K562 (cell line): ENCODE results near the gene MBD4. TPM values are rescaled to one million over a fixed set of nuclear protein-coding genes. Genes with fewer than 3 reads are reported as not detected.

Experiments
- ARID1B ChIP-seq: fragments of 450-650 bp; IDR thresholded peaks from 2 replicates; pipeline ENCODE4 v1.6.1; 2016; ENCODE audit warnings: antibody characterized with exemption, mild to moderate bottlenecking, inconsistent platforms
- ATF6 ChIP-seq: sonication (generic); formaldehyde crosslinking; IDR thresholded peaks from 2 replicates; pipeline ENCODE4 v1.4.0; 2020; ENCODE audit warnings: mild to moderate bottlenecking, missing genetic modification reagents
- BCOR ChIP-seq: fragments of 450-650 bp; IDR thresholded peaks from 2 replicates; pipeline ENCODE4 v1.6.1; 2016
- CHAMP1 ChIP-seq: fragments of 450-650 bp; IDR thresholded peaks from 2 replicates; pipeline ENCODE4 v1.6.1; 2016; ENCODE audit warnings: mild to moderate bottlenecking
- FOXM1 ChIP-seq, 2 experiments: fragments of 450-650 bp in 1 of 2; sonication (generic) in 1 of 2; formaldehyde crosslinking in 1 of 2; IDR thresholded peaks; 2 replicates each; pipeline versions ENCODE4 v1.6.1 to v1.9.0; 2017 to 2022; ENCODE audit warnings: low read depth in 2 of 2, mild to moderate bottlenecking in 2 of 2, missing genetic modification reagents in 1 of 2, moderate library complexity in 1 of 2
- ILF3 ChIP-seq: fragments of 450-650 bp; IDR thresholded peaks from 2 replicates; pipeline ENCODE4 v1.6.1; 2018; ENCODE audit warnings: antibody characterized with exemption, mild to moderate bottlenecking, moderate library complexity, borderline replicate concordance
- KDM2B ChIP-seq: fragments of 250-450 bp; sonication (Bioruptor Pico); IDR thresholded peaks from 2 replicates; pipeline ENCODE4 v1.8.0; 2021; ENCODE audit warnings: mild to moderate bottlenecking, moderate library complexity
- KDM4B ChIP-seq, 2 experiments: fragments of 450-650 bp in 1 of 2; sonication (generic) in 1 of 2; IDR thresholded peaks; 2 replicates each; pipeline ENCODE4 v1.6.1; 2016 to 2017; ENCODE audit warnings: borderline replicate concordance in 2 of 2, antibody characterized with exemption in 1 of 2, low read depth in 1 of 2, mild to moderate bottlenecking in 1 of 2
- NFYB ChIP-seq: IDR thresholded peaks from 2 replicates; pipeline ENCODE4 v1.6.1; 2011; ENCODE audit warnings: mild to moderate bottlenecking, moderate library complexity; ENCODE audit not compliant: insufficient read length; ENCODE audit errors: extremely low read depth
- PHB2 ChIP-seq: fragments of 450-650 bp; IDR thresholded peaks from 2 replicates; pipeline ENCODE4 v1.6.1; 2017; ENCODE audit warnings: low read depth
- POLR2AphosphoS2 ChIP-seq: IDR thresholded peaks from 2 replicates; pipeline ENCODE4 v1.6.1; 2012; ENCODE audit warnings: low read length, improper control_type of control experiment
- POLR2AphosphoS5 ChIP-seq: IDR thresholded peaks from 2 replicates; pipeline ENCODE4 v1.6.1; 2011; ENCODE audit warnings: mild to moderate bottlenecking, low read depth, low read length, moderate library complexity; ENCODE audit not compliant: control insufficient read depth, insufficient read depth
- SP1 ChIP-seq: sonication (generic); formaldehyde crosslinking; IDR thresholded peaks from 2 replicates; pipeline ENCODE4 v1.8.1; 2022; ENCODE audit warnings: mild to moderate bottlenecking, missing genetic modification reagents
- STAT5A ChIP-seq: IDR thresholded peaks from 2 replicates; pipeline ENCODE4 v1.6.1; 2012; ENCODE audit warnings: low read length, inconsistent platforms, borderline replicate concordance
- TAF9B ChIP-seq: fragments of 450-650 bp; IDR thresholded peaks from 2 replicates; pipeline ENCODE4 v1.6.1; 2018; ENCODE audit warnings: mild to moderate bottlenecking; ENCODE audit not compliant: partially characterized antibody
- TFAM ChIP-seq: fragments of 250-450 bp; sonication (Bioruptor Pico); conservative IDR thresholded peaks from 2 replicates; pipeline ENCODE4 v1.5.0; 2021; ENCODE audit warnings: mild to moderate bottlenecking, moderate library complexity
- THAP7 ChIP-seq: fragments of 250-450 bp; sonication (Bioruptor Pico); IDR thresholded peaks from 2 replicates; pipeline ENCODE4 v1.5.0; 2021
- ZBED1 ChIP-seq: IDR thresholded peaks from 2 replicates; pipeline ENCODE4 v1.6.1; 2014
- ZNF217 ChIP-seq: sonication (generic); formaldehyde crosslinking; IDR thresholded peaks from 2 replicates; pipeline ENCODE4 v1.8.0; 2022; ENCODE audit warnings: mild to moderate bottlenecking, missing genetic modification reagents
- ZNF778 ChIP-seq: fragments of 450-650 bp; formaldehyde crosslinking; IDR thresholded peaks from 2 replicates; pipeline ENCODE4 v1.4.0; 2020; ENCODE audit warnings: mild to moderate bottlenecking, moderate library complexity
- ZZZ3 ChIP-seq: fragments of 450-650 bp; IDR thresholded peaks from 2 replicates; pipeline ENCODE4 v1.6.1; 2016; ENCODE audit warnings: antibody characterized with exemption, mild to moderate bottlenecking, moderate library complexity
- polyA plus RNA-seq, 8 experiments: library from polyadenylated mRNA; depleted of rRNA in 4 of 8; stranded (reverse) in 5 of 8; unstranded in 3 of 8; fragments of >200 nt; fragmentation: Nextera tagmentation in 2 of 8; fragmentation: Illumina TruSeq in 1 of 8; extraction: Ambion mirVana in 2 of 8; extraction: Trizol in 1 of 8; gene quantifications; 2 replicates each; pipeline versions ENCODE4 v1.2.1 to v1.2.3, GENCODE V29; 2011 to 2014; ENCODE audit warnings: inconsistent platforms in 1 of 8, missing spikeins in 1 of 8
- total RNA-seq, 7 experiments: library from RNA; depleted of rRNA in 6 of 7; stranded (reverse); fragments of >200 nt in 6 of 7; fragmentation: Illumina TruSeq in 2 of 7; extraction: Trizol in 2 of 7; gene quantifications; 2 replicates each; pipeline versions ENCODE4 v1.2.1 to v1.2.3, GENCODE V29; 2011 to 2021; ENCODE audit warnings: low replicate concordance in 1 of 7
- TF ChIP-seq, protein P1 (sequence below): sonication (generic); formaldehyde crosslinking; IDR thresholded peaks from 2 replicates; pipeline ENCODE4 v1.8.0; 2022; ENCODE audit warnings: mild to moderate bottlenecking, missing genetic modification reagents

MBD4 gene
- total and polyA plus RNA-seq, 9 of the 15 experiments (the other 6 are each of a cell fraction or from before 2014, with no cell fraction given), result 13.3 to 63.9 (median 39.0) TPM

DNA sequence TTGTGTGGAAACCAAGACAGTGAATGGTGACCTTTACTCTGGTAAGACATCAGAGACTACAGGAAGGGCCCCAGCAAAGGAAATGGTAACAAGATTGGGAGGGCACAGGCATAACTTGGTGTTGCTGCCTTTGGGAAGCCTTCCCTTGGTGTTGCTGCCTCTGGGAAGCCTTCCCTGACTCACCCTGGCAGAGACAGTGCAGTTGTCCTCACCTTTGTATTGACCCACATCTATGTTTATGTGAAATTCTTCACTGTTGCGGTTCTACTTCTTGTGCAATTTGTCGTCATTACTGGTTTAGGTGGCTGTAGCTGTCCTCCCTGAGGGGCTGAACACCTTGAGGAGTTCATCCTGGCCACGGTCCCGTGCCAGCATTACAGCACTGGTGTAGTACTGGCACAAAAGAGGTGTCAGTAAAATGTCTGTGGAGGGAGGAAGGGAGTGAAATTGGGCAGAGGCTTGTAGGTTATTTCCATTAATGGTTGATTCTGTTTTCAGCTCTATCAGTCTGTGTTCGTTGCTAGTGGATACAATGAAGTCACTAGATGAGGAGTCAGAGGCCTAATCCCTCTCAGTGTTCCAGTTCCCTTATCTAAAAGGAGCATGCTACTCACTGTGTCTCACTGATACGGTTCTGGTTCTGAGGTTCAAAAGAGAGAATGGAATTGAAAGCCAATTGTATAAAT is 21.9 kb upstream of the MBD4 start (continued):
- TF ChIP-seq CHAMP1 (peak; percentile 67; the same call in 1 of the 2 replicates), PHB2 (peak; percentile 78), POLR2AphosphoS5 (peak; percentile 97), POLR2AphosphoS2 (no peak), ZNF217 (CRISPR knock-in tag) (no peak), FOXM1 (IDR thresholded peaks at IDR 0.05; ENCODE audit: low read depth) (peak; percentile 88), FOXM1 (CRISPR knock-in tag; IDR thresholded peaks at IDR 0.05; ENCODE audit: low read depth) (no peak), KDM4B (IDR thresholded peaks at IDR 0.05; ENCODE audit: borderline replicate concordance in 2 of 2, low read depth in 1 of 2) (no peak), TAF9B (no peak), KDM2B (CRISPR knock-in tag) (no peak), NFYB (no peak), SP1 (CRISPR knock-in tag) (0 out of 2 replicates have a peak, but pooled peaks have one; percentile 40), ZNF778 (CRISPR knock-in tag) (no peak), BCOR (no peak), ATF6 (CRISPR knock-in tag) (no peak), TFAM (CRISPR knock-in tag) (no peak), ILF3 (peak; percentile 67; the same call in 1 of the 2 replicates), THAP7 (CRISPR knock-in tag) (no peak), ZBED1 (no peak), STAT5A (peak; percentile 95), ARID1B (peak; percentile 99), ZZZ3 (no peak)
- TF ChIP-seq, protein P1, sequence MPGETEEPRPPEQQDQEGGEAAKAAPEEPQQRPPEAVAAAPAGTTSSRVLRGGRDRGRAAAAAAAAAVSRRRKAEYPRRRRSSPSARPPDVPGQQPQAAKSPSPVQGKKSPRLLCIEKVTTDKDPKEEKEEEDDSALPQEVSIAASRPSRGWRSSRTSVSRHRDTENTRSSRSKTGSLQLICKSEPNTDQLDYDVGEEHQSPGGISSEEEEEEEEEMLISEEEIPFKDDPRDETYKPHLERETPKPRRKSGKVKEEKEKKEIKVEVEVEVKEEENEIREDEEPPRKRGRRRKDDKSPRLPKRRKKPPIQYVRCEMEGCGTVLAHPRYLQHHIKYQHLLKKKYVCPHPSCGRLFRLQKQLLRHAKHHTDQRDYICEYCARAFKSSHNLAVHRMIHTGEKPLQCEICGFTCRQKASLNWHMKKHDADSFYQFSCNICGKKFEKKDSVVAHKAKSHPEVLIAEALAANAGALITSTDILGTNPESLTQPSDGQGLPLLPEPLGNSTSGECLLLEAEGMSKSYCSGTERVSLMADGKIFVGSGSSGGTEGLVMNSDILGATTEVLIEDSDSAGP (CRISPR knock-in tag), result no peak
